RWPE2 (cell line): Measurements from ENCODE around the gene OGG1.

Experiments used
- ATAC-seq: fragments of 200-7000 bp; cut with Tn5 transposase; 3 replicates; pipeline ENCODE4 v1.9.1; 2021; ENCODE audit warnings: low read depth
- DNase-seq: peaks from one replicate; pipeline ENCODE4 v3.0.0-alpha.2; 2020; ENCODE audit warnings: low spot score
- H3K27ac ChIP-seq: fragments of 450-650 bp; 2 replicates; pipeline ENCODE4 v1.5.1; 2017; ENCODE audit warnings: mild to moderate bottlenecking; ENCODE audit not compliant: poor library complexity, severe bottlenecking
- H3K27me3 ChIP-seq: fragments of 250-450 bp; sonication (Bioruptor Pico); 2 replicates; pipeline ENCODE4 v1.5.1; 2021; ENCODE audit warnings: mild to moderate bottlenecking, moderate library complexity; ENCODE audit not compliant: insufficient read depth, poor library complexity, severe bottlenecking
- H3K36me3 ChIP-seq: fragments of 250-450 bp; sonication (Bioruptor Pico); 2 replicates; pipeline ENCODE4 v1.5.1; 2020; ENCODE audit warnings: low read depth, mild to moderate bottlenecking, moderate library complexity
- H3K4me1 ChIP-seq: fragments of 250-450 bp; sonication (Bioruptor Pico); 2 replicates; pipeline ENCODE4 v1.5.1; 2021; ENCODE audit warnings: mild to moderate bottlenecking, moderate library complexity; ENCODE audit not compliant: insufficient read depth, poor library complexity, severe bottlenecking
- H3K4me3 ChIP-seq: fragments of 250-450 bp; sonication (Bioruptor Pico); 2 replicates; pipeline ENCODE4 v1.5.1; 2021; ENCODE audit warnings: mild to moderate bottlenecking, moderate library complexity; ENCODE audit not compliant: severe bottlenecking
- H3K9me3 ChIP-seq: fragments of 250-450 bp; sonication (Bioruptor Pico); 2 replicates; pipeline ENCODE4 v1.5.1; 2021; ENCODE audit warnings: mild to moderate bottlenecking, moderate library complexity; ENCODE audit not compliant: severe bottlenecking
- TF ChIP-seq, protein P1 (sequence below): fragments of 450-650 bp; IDR thresholded peaks from one replicate; pipeline ENCODE4 v1.5.1; 2017; ENCODE audit warnings: mild to moderate bottlenecking, moderate library complexity; ENCODE audit not compliant: poor library complexity, severe bottlenecking

Gene OGG1

DNA sequence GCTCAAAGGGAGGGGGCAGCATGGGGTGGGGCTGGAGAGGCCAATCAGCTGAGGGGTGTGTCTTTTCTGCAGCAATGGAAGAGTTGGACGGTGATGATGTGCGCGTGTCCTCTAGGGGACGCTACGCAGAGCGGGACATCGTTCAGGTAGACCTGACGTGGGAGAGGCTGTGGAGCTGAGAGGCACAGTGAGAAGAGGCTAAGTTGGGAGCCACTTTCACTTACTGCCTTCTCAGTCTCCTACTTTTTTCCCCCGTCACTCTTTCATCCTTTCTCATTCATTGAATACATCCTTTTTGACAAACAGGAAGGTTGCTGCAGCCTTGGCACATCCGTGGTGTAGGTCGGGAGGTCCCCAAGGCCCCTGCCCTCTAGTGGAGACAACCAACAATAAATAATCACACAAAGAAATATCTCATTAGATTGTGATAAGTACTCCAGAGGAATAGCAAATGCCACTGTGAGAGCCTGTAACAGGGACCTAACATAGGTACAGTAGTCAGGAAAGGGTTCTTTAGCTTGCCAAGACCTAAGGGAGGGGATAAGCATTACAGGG lies 22.6 kb upstream of the OGG1 start:
- no peaks in the 10 kb centered on the region for H3K27me3 ChIP-seq
- no peaks in the 10 kb centered on the region for H3K4me1 ChIP-seq
- DNase-seq (no peak), ATAC-seq (no peak)
- H3K36me3 ChIP-seq: no peaks in the 10 kb centered on the region
- no peak overlapping the region for H3K27ac ChIP-seq
- H3K9me3 ChIP-seq: no peaks in the 10 kb centered on the region
- no peak overlapping the region for H3K4me3 ChIP-seq
- TF ChIP-seq, protein P1, sequence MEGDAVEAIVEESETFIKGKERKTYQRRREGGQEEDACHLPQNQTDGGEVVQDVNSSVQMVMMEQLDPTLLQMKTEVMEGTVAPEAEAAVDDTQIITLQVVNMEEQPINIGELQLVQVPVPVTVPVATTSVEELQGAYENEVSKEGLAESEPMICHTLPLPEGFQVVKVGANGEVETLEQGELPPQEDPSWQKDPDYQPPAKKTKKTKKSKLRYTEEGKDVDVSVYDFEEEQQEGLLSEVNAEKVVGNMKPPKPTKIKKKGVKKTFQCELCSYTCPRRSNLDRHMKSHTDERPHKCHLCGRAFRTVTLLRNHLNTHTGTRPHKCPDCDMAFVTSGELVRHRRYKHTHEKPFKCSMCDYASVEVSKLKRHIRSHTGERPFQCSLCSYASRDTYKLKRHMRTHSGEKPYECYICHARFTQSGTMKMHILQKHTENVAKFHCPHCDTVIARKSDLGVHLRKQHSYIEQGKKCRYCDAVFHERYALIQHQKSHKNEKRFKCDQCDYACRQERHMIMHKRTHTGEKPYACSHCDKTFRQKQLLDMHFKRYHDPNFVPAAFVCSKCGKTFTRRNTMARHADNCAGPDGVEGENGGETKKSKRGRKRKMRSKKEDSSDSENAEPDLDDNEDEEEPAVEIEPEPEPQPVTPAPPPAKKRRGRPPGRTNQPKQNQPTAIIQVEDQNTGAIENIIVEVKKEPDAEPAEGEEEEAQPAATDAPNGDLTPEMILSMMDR: peak; percentile 52

DNA sequence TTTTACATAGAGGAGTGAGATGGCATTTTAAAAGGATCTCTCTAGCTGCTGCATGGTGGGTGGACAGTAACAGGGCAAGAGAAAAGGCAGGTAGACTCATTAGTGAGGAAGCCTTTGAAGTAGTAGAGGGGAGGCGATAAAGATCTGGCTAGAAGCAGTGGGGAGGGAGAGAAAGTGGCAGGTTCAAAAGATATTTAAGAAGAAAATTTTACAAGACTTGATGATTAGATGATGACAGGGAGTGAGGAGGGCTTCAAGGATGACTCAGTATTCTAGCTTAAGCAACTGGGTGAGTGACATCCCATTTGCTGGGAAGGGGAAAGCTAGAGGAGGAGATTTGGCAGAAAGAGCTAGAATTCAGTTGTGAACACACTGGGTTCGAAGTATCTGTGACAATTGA lies 22.0 kb upstream of the OGG1 start:
- Histone ChIP-seq H3K4me3 (no peak overlapping the region), H3K36me3 (no peaks in the 10 kb centered on the region), H3K4me1 (no peaks in the 10 kb centered on the region), H3K9me3 (no peaks in the 10 kb centered on the region), H3K27me3 (no peaks in the 10 kb centered on the region), H3K27ac (no peak overlapping the region)
- no peak for DNase-seq
- TF ChIP-seq, protein P1: no peak
- no peak for ATAC-seq

DNA sequence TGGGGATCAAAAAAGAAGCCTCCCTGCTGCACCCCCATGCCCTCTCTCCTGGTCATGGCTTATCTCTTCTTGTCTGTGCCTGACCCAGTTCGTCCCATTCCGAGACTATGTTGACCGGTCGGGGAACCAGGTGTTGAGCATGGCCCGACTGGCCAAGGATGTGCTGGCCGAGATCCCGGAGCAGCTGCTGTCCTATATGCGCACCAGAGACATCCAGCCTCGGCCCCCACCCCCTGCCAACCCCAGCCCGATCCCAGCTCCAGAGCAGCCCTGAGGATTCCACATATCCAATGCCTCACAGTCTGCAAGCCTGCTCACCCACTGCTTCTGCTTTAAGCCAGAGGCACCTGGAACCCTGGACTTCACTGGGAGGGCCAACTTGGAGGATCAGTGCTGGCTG lies 20.3 kb upstream of the OGG1 start:
- Histone ChIP-seq H3K27ac (no peak overlapping the region), H3K27me3 (no peaks in the 10 kb centered on the region), H3K4me1 (no peaks in the 10 kb centered on the region), H3K4me3 (no peak overlapping the region), H3K36me3 (peaks cover 2% of the 10 kb centered on the region; the same call in 1 of the 2 replicates), H3K9me3 (no peaks in the 10 kb centered on the region)
- DNase-seq: no peak
- no peak for ATAC-seq
- TF ChIP-seq, protein P1: no peak

DNA sequence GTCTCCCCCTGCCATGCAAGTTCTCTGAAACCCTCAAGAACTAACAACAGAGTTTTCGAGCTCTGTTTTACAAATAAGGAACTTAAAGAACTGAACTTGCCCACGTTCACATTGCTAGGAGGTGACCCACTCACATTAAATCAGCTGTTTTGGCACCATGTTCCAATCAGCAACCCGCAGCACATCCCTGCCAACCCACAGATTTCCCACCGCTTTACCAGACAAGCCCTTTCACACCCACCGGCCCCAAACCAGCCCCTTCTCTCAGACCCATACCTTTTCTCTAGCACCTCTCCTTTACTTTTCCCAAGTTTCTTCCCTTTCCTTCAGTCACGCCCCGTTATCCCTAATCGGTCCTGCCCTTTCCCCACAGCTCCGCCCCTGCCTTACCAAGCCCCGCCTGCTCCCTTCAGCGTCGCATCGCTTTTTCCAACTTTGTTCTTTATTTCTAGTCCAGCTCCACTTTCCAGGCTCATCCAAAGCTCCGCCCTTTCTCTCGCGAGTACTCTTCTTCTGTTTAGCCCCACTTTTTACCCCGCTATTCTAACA lies 19.0 kb upstream of the OGG1 start:
- ATAC-seq (peak; percentile 73), DNase-seq (no peak)
- H3K4me3 ChIP-seq: peak overlapping the region; percentile 65
- peaks cover 12% of the 10 kb centered on the region for H3K36me3 ChIP-seq
- peak overlapping the region; percentile 70 for H3K27ac ChIP-seq
- no peaks in the 10 kb centered on the region for H3K9me3 ChIP-seq
- H3K4me1 ChIP-seq: no peaks in the 10 kb centered on the region
- no peaks in the 10 kb centered on the region for H3K27me3 ChIP-seq
- TF ChIP-seq, protein P1: no peak

DNA sequence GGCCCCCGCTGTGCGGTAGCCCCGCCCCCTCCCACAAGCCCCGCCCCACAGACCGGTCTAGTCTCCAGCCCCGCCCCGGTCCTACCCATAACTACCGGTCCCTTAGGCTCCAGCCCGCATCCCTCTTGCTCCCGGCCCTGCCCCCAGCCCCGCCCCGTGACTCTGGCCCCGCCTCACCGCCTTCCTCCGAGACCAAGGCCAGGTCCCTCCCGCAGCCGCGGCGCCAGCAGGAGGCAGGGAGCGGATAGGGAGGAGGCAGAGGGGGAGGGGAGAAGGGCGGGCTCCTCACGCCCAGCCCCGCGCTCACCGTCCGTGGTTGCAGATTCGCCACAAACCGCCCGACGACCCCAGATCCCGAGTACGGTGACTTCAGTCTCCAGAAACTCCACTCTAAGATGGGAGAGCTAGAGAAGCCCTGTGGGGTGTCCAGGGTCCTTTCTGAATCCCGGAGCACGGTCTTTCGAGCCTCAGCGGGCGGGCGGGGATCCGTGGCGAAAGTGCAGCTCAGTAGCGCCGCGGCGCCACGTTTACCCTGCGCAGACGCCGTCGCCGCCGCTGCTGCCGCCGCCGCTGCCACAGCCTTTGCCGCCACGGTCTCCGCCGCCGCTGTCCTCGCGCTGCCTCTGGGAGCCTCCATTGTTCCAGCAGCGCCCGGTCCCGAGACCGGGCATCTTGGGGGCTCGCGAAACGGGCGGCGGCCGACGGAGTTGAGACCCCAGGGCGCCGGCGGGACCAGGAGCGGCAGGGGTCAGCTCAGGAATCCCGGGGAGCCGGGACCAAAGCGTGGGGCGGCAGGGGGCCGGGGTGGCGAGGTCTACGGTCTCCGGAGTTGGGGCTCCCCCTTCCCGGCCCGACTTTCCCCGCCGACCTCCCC lies 18.3 kb upstream of the OGG1 start, which contains the start of gene BRPF1:
Gene BRPF1 (plus strand): TSS at position 530 of the 874 bp plus-strand sequence. CDS start 2,406 bp downstream, outside the sequence.
- DNase-seq (peak; percentile 100), ATAC-seq (peak; percentile 94)
- Histone ChIP-seq H3K27ac (peak within 1 kb of the TSS; percentile 70), H3K36me3 (peaks cover 16% of the 10 kb centered on the region), H3K4me3 (peak within 1 kb of the TSS; percentile 65), H3K9me3 (no peaks in the 10 kb centered on the region), H3K27me3 (no peaks in the 10 kb centered on the region), H3K4me1 (no peaks in the 10 kb centered on the region)
- TF ChIP-seq, protein P1: no peak
